A549 (cell line): ENCODE measurements around the gene FILIP1L. TPM values are rescaled to one million over a fixed set of nuclear protein-coding genes. Genes with fewer than 3 reads are reported as not detected.
"Not testable (repeated sequence)": the region's sequence is repeated elsewhere in the genome, so short reads cannot be mapped to it uniquely, and the experiment has no call there.

Experiments
- ATAC-seq, 2 experiments: fragments of 200-7000 bp in 1 of 2; fragments of >200 bp in 1 of 2; cut with Nextera tagmentation in 1 of 2; cut with Tn5 transposase in 1 of 2; 3 replicates each; pipeline versions ENCODE4 v1.8.0 to v1.9.1; 2018 to 2020; ENCODE audit warnings: mild to moderate bottlenecking in 1 of 2, moderate library complexity in 1 of 2
- CTCF ChIA-PET: fragments of 300-600 bp; sonication (Branson Sonifier 250); formaldehyde crosslinking; extraction: SDS; loops from one replicate; lab custom pipeline; 2021; ENCODE audit warnings: antibody characterized with exemption, inconsistent platforms; lab: Yijun Ruan, JAX
- POLR2A ChIA-PET: fragments of 350-600 bp; formaldehyde crosslinking; extraction: SDS; loops from one replicate; lab custom pipeline; 2021; ENCODE audit warnings: antibody characterized with exemption, inconsistent platforms; lab: Yijun Ruan, JAX
- DNase-seq, 2 experiments: peaks; one replicate each; pipeline versions ENCODE4 v3.0.0 to v3.0.0-alpha.2; 2011 to 2016; ENCODE audit warnings: low read depth in 1 of 2, low spot score in 1 of 2
- FAIRE-seq: peaks from 2 replicates; lab custom pipeline; 2011; peaks lifted over from hg19 to GRCh38; lab: Jason Lieb, UNC
- H3K27ac ChIP-seq, 2 experiments: fragments of >200 bp; sonication (Bioruptor Twin); formaldehyde crosslinking; 3 replicates each; pipeline ENCODE4 v1.5.1; 2016 to 2017
- H3K4me1 ChIP-seq: fragments of >200 bp; sonication (Bioruptor Twin); formaldehyde crosslinking; 3 replicates; pipeline ENCODE4 v1.6.1; 2016
- H3K4me2 ChIP-seq: fragments of >200 bp; sonication (Bioruptor Twin); formaldehyde crosslinking; 3 replicates; pipeline ENCODE4 v1.6.1; 2016
- H3K4me3 ChIP-seq: fragments of >200 bp; sonication (Bioruptor Twin); formaldehyde crosslinking; 3 replicates; pipeline ENCODE4 v1.5.1; 2016
- H3K9me3 ChIP-seq: fragments of >200 bp; sonication (Bioruptor Twin); formaldehyde crosslinking; 3 replicates; pipeline ENCODE4 v1.6.1; 2016
- ATOH8 ChIP-seq: fragments of 250-450 bp; sonication (Bioruptor Pico); IDR thresholded peaks from 2 replicates; pipeline ENCODE4 v1.5.0; 2020; ENCODE audit warnings: low read depth, mild to moderate bottlenecking, moderate library complexity
- CTCF ChIP-seq: fragments of >200 bp; sonication (Bioruptor Twin); formaldehyde crosslinking; IDR thresholded peaks from 3 replicates; pipeline ENCODE4 v1.5.1; 2016
- EP300 ChIP-seq, 2 experiments: fragments of >200 bp; sonication (Bioruptor Twin); formaldehyde crosslinking; IDR thresholded peaks; 2 replicates in 1 of 2; 3 replicates in 1 of 2; pipeline ENCODE4 v1.6.1; 2016 to 2017
- HOXA7 ChIP-seq: fragments of 250-450 bp; sonication (Bioruptor Pico); IDR thresholded peaks from 2 replicates; pipeline ENCODE4 v1.5.0; 2020; ENCODE audit warnings: mild to moderate bottlenecking, moderate library complexity
- JUNB ChIP-seq: fragments of >200 bp; sonication (Bioruptor Twin); formaldehyde crosslinking; IDR thresholded peaks from 2 replicates; pipeline ENCODE4 v1.6.1; 2016
- MAFK ChIP-seq: fragments of 450-650 bp; IDR thresholded peaks from 2 replicates; pipeline ENCODE4 v1.6.1; 2014; ENCODE audit not compliant: partially characterized antibody
- MAX ChIP-seq: IDR thresholded peaks from 2 replicates; pipeline ENCODE4 v1.6.1; 2012
- MAZ ChIP-seq: fragments of 150-350 bp; IDR thresholded peaks from 2 replicates; pipeline ENCODE4 v1.6.1; 2014; ENCODE audit warnings: antibody characterized with exemption, low read depth, low read length, borderline replicate concordance
- MYC ChIP-seq: IDR thresholded peaks from 2 replicates; pipeline ENCODE4 v1.6.1; 2012; ENCODE audit warnings: mild to moderate bottlenecking, inconsistent platforms, low read length, improper control_type of control experiment, borderline replicate concordance
- NPAS2 ChIP-seq: fragments of 250-450 bp; sonication (Bioruptor Pico); IDR thresholded peaks from 2 replicates; pipeline ENCODE4 v1.8.0; 2022; ENCODE audit warnings: mild to moderate bottlenecking, moderate library complexity, borderline replicate concordance
- NR3C1 ChIP-seq: fragments of >200 bp; sonication (Bioruptor Twin); formaldehyde crosslinking; IDR thresholded peaks from 3 replicates; pipeline ENCODE4 v1.6.1; 2017
- PBX3 ChIP-seq: IDR thresholded peaks from 2 replicates; pipeline ENCODE4 v1.6.1; 2012
- RAD21 ChIP-seq, 2 experiments: fragments of >200 bp in 1 of 2; sonication (Bioruptor Twin) in 1 of 2; formaldehyde crosslinking in 1 of 2; IDR thresholded peaks in 1 of 2; conservative IDR thresholded peaks in 1 of 2; 2 replicates in 1 of 2; 3 replicates in 1 of 2; pipeline ENCODE4 v1.6.1; 2012 to 2018; ENCODE audit warnings: inconsistent platforms in 1 of 2
- RCOR1 ChIP-seq: fragments of 150-350 bp; IDR thresholded peaks from 2 replicates; pipeline ENCODE4 v1.6.1; 2014; ENCODE audit warnings: antibody characterized with exemption, low read length, low read depth
- RFX5 ChIP-seq: fragments of 450-650 bp; IDR thresholded peaks from 2 replicates; pipeline ENCODE4 v1.7.1; 2014; ENCODE audit warnings: antibody characterized with exemption, mild to moderate bottlenecking, moderate library complexity
- RNF2 ChIP-seq: fragments of 200-600 bp; sonication (generic); IDR thresholded peaks from 2 replicates; pipeline ENCODE4 v1.6.1; 2016; ENCODE audit warnings: low read depth, mild to moderate bottlenecking, antibody characterized with exemption, moderate library complexity, borderline replicate concordance
- SMC3 ChIP-seq: fragments of >200 bp; sonication (Bioruptor Twin); formaldehyde crosslinking; IDR thresholded peaks from 3 replicates; pipeline ENCODE4 v1.6.1; 2018; ENCODE audit warnings: inconsistent platforms
- ZNF302 ChIP-seq: fragments of 250-450 bp; sonication (Bioruptor Pico); IDR thresholded peaks from 2 replicates; pipeline ENCODE4 v1.9.0; 2021; ENCODE audit warnings: inconsistent platforms, mild to moderate bottlenecking, moderate library complexity
- WGBS: methylation state at CpG from one replicate; pipeline ENCODE4 v1.1.6; 2017; ENCODE audit errors: missing lambda C conversion rate; 5-methylcytosine and 5-hydroxymethylcytosine counted together
- polyA plus RNA-seq, 4 experiments: library from polyadenylated mRNA; depleted of rRNA in 3 of 4; stranded (reverse); fragments of >200 nt; fragmentation: RNase III in 1 of 4; extraction: RNeasy Plus Mini Kit Qiagen cat#74134 plus additional on column Dnase treatment in 1 of 4; gene quantifications; 2 replicates in 3 of 4; 3 replicates in 1 of 4; pipeline ENCODE4 v1.2.3, GENCODE V29; 2011 to 2017

FILIP1L gene
- polyA plus RNA-seq, 2 of the 4 experiments (the other 2 are of a cell fraction) = 0.19 to 0.45 TPM

- peak; percentile 85 to 91 for TF ChIP-seq RAD21 (conservative IDR thresholded peaks at IDR 0.05 in 1 of 2, IDR thresholded peaks at IDR 0.05 in 1 of 2)
- TF ChIP-seq RNF2 = no peak
- TF ChIP-seq RCOR1 = no peak
- TF ChIP-seq RFX5 = no peak
- peak; percentile 87 for TF ChIP-seq CTCF
- TF ChIP-seq SMC3 = peak; percentile 93
- TF ChIP-seq ATOH8 (CRISPR knock-in tag) = no peak
- DNase-seq (peak in 1 of 2 experiments; percentile 53), FAIRE-seq (no peak), ATAC-seq (peak; percentile 78 to 86; a peak in 5 of 6 replicates)
- Histone ChIP-seq H3K4me2 (peak overlapping the region; percentile 29; the same call in 1 of the 3 replicates), H3K27ac (no peak overlapping the region), H3K9me3 (no peaks in the 10 kb centered on the region), H3K4me3 (no peak overlapping the region), H3K4me1 (no peaks in the 10 kb centered on the region; the same call in 2 of the 3 replicates)
- WGBS = 51% methylated on average over 2 of the region's 2 CpGs
- POLR2A ChIA-PET = interaction anchor here (0.7 to 1.6 kb wide), 2 partner anchors 355 to 411 kb away, joined by 3 to 7 read pairs; no protein-coding TSS in a partner anchor
- CTCF ChIA-PET = interaction anchor here (0.6 to 2.6 kb wide), 59 partner anchors 10 to 893 kb away, joined by 3 to 74 read pairs (median 4); partner anchors contain the start of gene TBC1D23
These were observed 271.3 kb downstream of the FILIP1L start for GRCh38 chr3:99842826-99843589.

GRCh38 chr3:99841949-99842348 lies 272.4 kb downstream of the FILIP1L start:
- H3K4me2 ChIP-seq, FAIRE-seq, H3K4me1 ChIP-seq, H3K4me3 ChIP-seq, H3K9me3 ChIP-seq, H3K27ac ChIP-seq, DNase-seq, ATAC-seq: not testable (repeated sequence)
- WGBS = 89% methylated on average over 4 of the region's 4 CpGs
- ChIA-PET POLR2A (interaction anchor here (0.5 kb wide), 1 partner anchor 344 kb away, joined by 4 read pairs; no protein-coding TSS in a partner anchor), CTCF (interaction anchor here (1.4 to 6.2 kb wide), 4 partner anchors 8 to 474 kb away, joined by 3 to 46 read pairs (median 8); no protein-coding TSS in a partner anchor)

GRCh38 chr3:99839613-99840012 lies 274.7 kb downstream of the FILIP1L start:
- Histone ChIP-seq H3K4me2 (no peak overlapping the region), H3K4me3 (no peak overlapping the region), H3K9me3 (no peaks in the 10 kb centered on the region), H3K4me1 (no peaks in the 10 kb centered on the region; the same call in 2 of the 3 replicates), H3K27ac (no peak overlapping the region)
- CTCF ChIA-PET = interaction anchor here (1.1 to 6.2 kb wide), 2 partner anchors 29 to 416 kb away, joined by 3 to 46 read pairs; no protein-coding TSS in a partner anchor
- FAIRE-seq = no peak
- DNase-seq = no peak
- no peak for ATAC-seq
- WGBS = 60% methylated on average over 1 of the region's 1 CpG
- TF ChIP-seq MAZ (no peak), MAFK (no peak), NPAS2 (CRISPR knock-in tag) (no peak), PBX3 (no peak), HOXA7 (CRISPR knock-in tag) (no peak), NR3C1 (no peak), JUNB (no peak), MAX (no peak), ZNF302 (CRISPR knock-in tag) (no peak), MYC (no peak), EP300 (IDR thresholded peaks at IDR 0.05) (no peak)
- POLR2A ChIA-PET = no interaction called here
